ENCODE results near the gene YBEY. TPM values are rescaled to one million over a fixed set of nuclear protein-coding genes. Genes with fewer than 3 reads are reported as not detected.

YBEY gene
- total and polyA plus RNA-seq, 2 of the 13 experiments (the other 11 are each of a cell fraction or from before 2014, with no cell fraction given): 6.5 to 8.9 TPM

DNA sequence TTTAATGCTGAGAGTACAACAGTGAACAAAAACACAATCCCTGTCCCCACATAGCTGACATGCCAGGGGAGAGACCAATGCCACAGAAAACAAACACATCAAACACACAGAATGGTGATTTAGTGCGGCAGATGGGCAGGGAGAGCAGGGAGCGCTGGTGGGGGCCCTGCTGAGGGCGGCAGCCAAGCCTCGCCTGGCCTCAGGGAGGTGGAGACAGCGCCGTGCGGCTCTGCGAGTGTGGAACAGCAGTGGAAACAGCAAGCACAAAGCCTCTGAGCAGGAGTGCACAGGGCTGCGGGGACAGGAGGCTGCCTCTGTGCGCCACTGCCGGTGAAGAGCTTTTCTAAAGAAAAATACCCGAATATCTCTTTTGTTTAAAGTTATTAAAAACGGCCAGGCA lies 17.8 kb upstream of the YBEY start:
- no peak for ATAC-seq
- H2AFZ ChIP-seq (ENCODE audit: low read length): no peak overlapping the region
- H3K9ac ChIP-seq (ENCODE audit: insufficient read depth, low read depth, low read length): no peak overlapping the region
- in situ Hi-C loops (cut with HindIII; ENCODE audit: extremely low pct_ligation_motif_present, low pct_unique_long_range_greater_than_20kb) (no loop called here), intact Hi-C loops (cut with micrococcal nuclease; ENCODE audit: unreplicated experiment) (no loop called here)
- no peaks in the 10 kb centered on the region for H3K4me1 ChIP-seq (ENCODE audit: insufficient read depth, low read length)
- H3K4me3 ChIP-seq (replicated peaks in 1 of 3; ENCODE audit: insufficient read depth in 1 of 3, low read depth in 2 of 3, low read length in 3 of 3): no peak overlapping the region
- BruUV-seq (replicated peaks): no TSS peak
- no peak for FAIRE-seq
- 93% methylated on average over 13 of the region's 13 CpGs for WGBS (ENCODE audit: low lambda C conversion rate)
- H3K79me2 ChIP-seq (ENCODE audit: insufficient read depth, low read length): no peaks in the 10 kb centered on the region
- H3K36me3 ChIP-seq (replicated peaks in 1 of 2; ENCODE audit: control insufficient read depth in 1 of 2, insufficient read depth in 2 of 2, low read length in 2 of 2): peaks cover 42 to 85% of the 10 kb centered on the region in 2 experiments
- H4K20me1 ChIP-seq (ENCODE audit: insufficient read depth, low read length): no peaks in the 10 kb centered on the region
- no peaks in the 10 kb centered on the region for H3K9me3 ChIP-seq (ENCODE audit: low read length)
- ChIA-PET POLR2A (no interaction called here), CTCF (ENCODE audit: low intra/inter-chr PET ratio, low total read pairs) (no interaction called here)
- H3K27ac ChIP-seq (ENCODE audit: extremely low read length, insufficient read depth, low read length): no peak overlapping the region
- no peak for DNase-seq (ENCODE audit: low spot score)
- no peaks in the 10 kb centered on the region for H3K27me3 ChIP-seq (ENCODE audit: control insufficient read depth in 1 of 2, insufficient read depth in 2 of 2, low read length in 2 of 2)
- H3K4me2 ChIP-seq (ENCODE audit: low read depth, low read length): no peak overlapping the region
- TF ChIP-seq FLYWCH1 (CRISPR knock-in tag; IDR thresholded peaks at IDR 0.05): no peak
- no peak for TF ChIP-seq EZH2 (conservative IDR thresholded peaks at IDR 0.05; ENCODE audit: low read depth, low read length)
- TF ChIP-seq, protein P1, sequence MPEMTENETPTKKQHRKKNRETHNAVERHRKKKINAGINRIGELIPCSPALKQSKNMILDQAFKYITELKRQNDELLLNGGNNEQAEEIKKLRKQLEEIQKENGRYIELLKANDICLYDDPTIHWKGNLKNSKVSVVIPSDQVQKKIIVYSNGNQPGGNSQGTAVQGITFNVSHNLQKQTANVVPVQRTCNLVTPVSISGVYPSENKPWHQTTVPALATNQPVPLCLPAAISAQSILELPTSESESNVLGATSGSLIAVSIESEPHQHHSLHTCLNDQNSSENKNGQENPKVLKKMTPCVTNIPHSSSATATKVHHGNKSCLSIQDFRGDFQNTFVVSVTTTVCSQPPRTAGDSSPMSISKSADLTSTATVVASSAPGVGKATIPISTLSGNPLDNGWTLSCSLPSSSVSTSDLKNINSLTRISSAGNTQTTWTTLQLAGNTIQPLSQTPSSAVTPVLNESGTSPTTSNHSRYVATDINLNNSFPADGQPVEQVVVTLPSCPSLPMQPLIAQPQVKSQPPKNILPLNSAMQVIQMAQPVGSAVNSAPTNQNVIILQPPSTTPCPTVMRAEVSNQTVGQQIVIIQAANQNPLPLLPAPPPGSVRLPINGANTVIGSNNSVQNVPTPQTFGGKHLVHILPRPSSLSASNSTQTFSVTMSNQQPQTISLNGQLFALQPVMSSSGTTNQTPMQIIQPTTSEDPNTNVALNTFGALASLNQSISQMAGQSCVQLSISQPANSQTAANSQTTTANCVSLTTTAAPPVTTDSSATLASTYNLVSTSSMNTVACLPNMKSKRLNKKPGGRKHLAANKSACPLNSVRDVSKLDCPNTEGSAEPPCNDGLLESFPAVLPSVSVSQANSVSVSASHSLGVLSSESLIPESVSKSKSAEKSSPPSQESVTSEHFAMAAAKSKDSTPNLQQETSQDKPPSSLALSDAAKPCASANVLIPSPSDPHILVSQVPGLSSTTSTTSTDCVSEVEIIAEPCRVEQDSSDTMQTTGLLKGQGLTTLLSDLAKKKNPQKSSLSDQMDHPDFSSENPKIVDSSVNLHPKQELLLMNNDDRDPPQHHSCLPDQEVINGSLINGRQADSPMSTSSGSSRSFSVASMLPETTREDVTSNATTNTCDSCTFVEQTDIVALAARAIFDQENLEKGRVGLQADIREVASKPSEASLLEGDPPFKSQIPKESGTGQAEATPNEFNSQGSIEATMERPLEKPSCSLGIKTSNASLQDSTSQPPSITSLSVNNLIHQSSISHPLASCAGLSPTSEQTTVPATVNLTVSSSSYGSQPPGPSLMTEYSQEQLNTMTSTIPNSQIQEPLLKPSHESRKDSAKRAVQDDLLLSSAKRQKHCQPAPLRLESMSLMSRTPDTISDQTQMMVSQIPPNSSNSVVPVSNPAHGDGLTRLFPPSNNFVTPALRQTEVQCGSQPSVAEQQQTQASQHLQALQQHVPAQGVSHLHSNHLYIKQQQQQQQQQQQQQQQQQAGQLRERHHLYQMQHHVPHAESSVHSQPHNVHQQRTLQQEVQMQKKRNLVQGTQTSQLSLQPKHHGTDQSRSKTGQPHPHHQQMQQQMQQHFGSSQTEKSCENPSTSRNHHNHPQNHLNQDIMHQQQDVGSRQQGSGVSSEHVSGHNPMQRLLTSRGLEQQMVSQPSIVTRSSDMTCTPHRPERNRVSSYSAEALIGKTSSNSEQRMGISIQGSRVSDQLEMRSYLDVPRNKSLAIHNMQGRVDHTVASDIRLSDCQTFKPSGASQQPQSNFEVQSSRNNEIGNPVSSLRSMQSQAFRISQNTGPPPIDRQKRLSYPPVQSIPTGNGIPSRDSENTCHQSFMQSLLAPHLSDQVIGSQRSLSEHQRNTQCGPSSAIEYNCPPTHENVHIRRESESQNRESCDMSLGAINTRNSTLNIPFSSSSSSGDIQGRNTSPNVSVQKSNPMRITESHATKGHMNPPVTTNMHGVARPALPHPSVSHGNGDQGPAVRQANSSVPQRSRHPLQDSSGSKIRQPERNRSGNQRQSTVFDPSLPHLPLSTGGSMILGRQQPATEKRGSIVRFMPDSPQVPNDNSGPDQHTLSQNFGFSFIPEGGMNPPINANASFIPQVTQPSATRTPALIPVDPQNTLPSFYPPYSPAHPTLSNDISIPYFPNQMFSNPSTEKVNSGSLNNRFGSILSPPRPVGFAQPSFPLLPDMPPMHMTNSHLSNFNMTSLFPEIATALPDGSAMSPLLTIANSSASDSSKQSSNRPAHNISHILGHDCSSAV (CRISPR knock-in tag; IDR thresholded peaks at IDR 0.05; ENCODE audit: borderline replicate concordance): no peak
- no peak for TF ChIP-seq ZNF775 (CRISPR knock-in tag; IDR thresholded peaks at IDR 0.05; ENCODE audit: borderline replicate concordance)
- TF ChIP-seq TMF1 (CRISPR knock-in tag; IDR thresholded peaks at IDR 0.05; ENCODE audit: low read depth): no peak
- TF ChIP-seq ZBTB1 (CRISPR knock-in tag; IDR thresholded peaks at IDR 0.05; ENCODE audit: borderline replicate concordance): no peak
- TF ChIP-seq ZNF788 (CRISPR knock-in tag; IDR thresholded peaks at IDR 0.05; ENCODE audit: borderline replicate concordance): no peak
- TF ChIP-seq NR2F6 (IDR thresholded peaks at IDR 0.05): no peak
- TF ChIP-seq NR2F6 (CRISPR knock-in tag; IDR thresholded peaks at IDR 0.05): no peak
- TF ChIP-seq, protein P2, sequence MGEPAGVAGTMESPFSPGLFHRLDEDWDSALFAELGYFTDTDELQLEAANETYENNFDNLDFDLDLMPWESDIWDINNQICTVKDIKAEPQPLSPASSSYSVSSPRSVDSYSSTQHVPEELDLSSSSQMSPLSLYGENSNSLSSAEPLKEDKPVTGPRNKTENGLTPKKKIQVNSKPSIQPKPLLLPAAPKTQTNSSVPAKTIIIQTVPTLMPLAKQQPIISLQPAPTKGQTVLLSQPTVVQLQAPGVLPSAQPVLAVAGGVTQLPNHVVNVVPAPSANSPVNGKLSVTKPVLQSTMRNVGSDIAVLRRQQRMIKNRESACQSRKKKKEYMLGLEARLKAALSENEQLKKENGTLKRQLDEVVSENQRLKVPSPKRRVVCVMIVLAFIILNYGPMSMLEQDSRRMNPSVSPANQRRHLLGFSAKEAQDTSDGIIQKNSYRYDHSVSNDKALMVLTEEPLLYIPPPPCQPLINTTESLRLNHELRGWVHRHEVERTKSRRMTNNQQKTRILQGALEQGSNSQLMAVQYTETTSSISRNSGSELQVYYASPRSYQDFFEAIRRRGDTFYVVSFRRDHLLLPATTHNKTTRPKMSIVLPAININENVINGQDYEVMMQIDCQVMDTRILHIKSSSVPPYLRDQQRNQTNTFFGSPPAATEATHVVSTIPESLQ (CRISPR knock-in tag; conservative IDR thresholded peaks at IDR 0.05): no peak
- TF ChIP-seq, protein P3, sequence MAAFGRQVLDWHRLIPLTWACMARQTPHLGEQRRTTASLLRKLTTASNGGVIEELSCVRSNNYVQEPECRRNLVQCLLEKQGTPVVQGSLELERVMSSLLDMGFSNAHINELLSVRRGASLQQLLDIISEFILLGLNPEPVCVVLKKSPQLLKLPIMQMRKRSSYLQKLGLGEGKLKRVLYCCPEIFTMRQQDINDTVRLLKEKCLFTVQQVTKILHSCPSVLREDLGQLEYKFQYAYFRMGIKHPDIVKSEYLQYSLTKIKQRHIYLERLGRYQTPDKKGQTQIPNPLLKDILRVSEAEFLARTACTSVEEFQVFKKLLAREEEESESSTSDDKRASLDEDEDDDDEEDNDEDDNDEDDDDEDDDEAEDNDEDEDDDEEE (CRISPR knock-in tag; IDR thresholded peaks at IDR 0.05): no peak
- TF ChIP-seq, protein P4, sequence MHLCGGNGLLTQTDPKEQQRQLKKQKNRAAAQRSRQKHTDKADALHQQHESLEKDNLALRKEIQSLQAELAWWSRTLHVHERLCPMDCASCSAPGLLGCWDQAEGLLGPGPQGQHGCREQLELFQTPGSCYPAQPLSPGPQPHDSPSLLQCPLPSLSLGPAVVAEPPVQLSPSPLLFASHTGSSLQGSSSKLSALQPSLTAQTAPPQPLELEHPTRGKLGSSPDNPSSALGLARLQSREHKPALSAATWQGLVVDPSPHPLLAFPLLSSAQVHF (CRISPR knock-in tag; IDR thresholded peaks at IDR 0.05): no peak
- TF ChIP-seq ISX (CRISPR knock-in tag; conservative IDR thresholded peaks at IDR 0.05): no peak
- TF ChIP-seq ZBTB3 (CRISPR knock-in tag; IDR thresholded peaks at IDR 0.05; ENCODE audit: borderline replicate concordance, low read depth): no peak
- TF ChIP-seq MLLT10 (CRISPR knock-in tag; IDR thresholded peaks at IDR 0.05): no peak
